NCI-H2227 (cell line): Measurements from ENCODE around the gene LINC01488.

Experiments used
- DNase-seq: peaks from one replicate; lab custom pipeline; 2025; ENCODE audit not compliant: unreplicated experiment; lab: John Stamatoyannopoulos, UW

The LINC01488 gene

GRCh38 chr11:69444381-69445130, 36.9 kb upstream of the LINC01488 start:
- no peak for DNase-seq

- no peak for DNase-seq
Measured at GRCh38 chr11:69445131-69445470, 36.4 kb upstream of the LINC01488 start.

GRCh38 chr11:69446108-69446507, 35.4 kb upstream of the LINC01488 start:
- DNase-seq, result no peak

- DNase-seq, result no peak
Measured at GRCh38 chr11:69447786-69448185, 33.7 kb upstream of the LINC01488 start.

GRCh38 chr11:69448471-69449284, 32.8 kb upstream of the LINC01488 start:
- DNase-seq, result no peak

GRCh38 chr11:69449320-69450063, 32.0 kb upstream of the LINC01488 start:
- DNase-seq, result no peak

GRCh38 chr11:69450064-69450856, 31.2 kb upstream of the LINC01488 start:
- DNase-seq, result no peak

- no peak for DNase-seq
Measured at GRCh38 chr11:69450857-69451220, 30.6 kb upstream of the LINC01488 start.

GRCh38 chr11:69451289-69451688, 30.2 kb upstream of the LINC01488 start:
- no peak for DNase-seq

- DNase-seq, result no peak
Measured at GRCh38 chr11:69452206-69452987, 29.1 kb upstream of the LINC01488 start.

- DNase-seq, result no peak
Measured at GRCh38 chr11:69453151-69453550, 28.3 kb upstream of the LINC01488 start.

- no peak for DNase-seq
Measured at GRCh38 chr11:69454018-69454417, 27.4 kb upstream of the LINC01488 start.

- no peak for DNase-seq
Measured at GRCh38 chr11:69455969-69456368, 25.5 kb upstream of the LINC01488 start.

- no peak for DNase-seq
Measured at GRCh38 chr11:69456712-69457111, 24.8 kb upstream of the LINC01488 start.

- DNase-seq, result no peak
Measured at GRCh38 chr11:69459848-69460539, 21.5 kb upstream of the LINC01488 start.

- DNase-seq, result no peak
Measured at GRCh38 chr11:69460540-69461257, 20.8 kb upstream of the LINC01488 start.

GRCh38 chr11:69461272-69461962, 20.0 kb upstream of the LINC01488 start:
- DNase-seq, result no peak
